ENCODE measurements around the gene MEIS1.

MEIS1 gene

GRCh38 chr2:66570471-66570870 is 135.5 kb downstream of the MEIS1 start:
- in situ Hi-C loops (cut with MboI; ENCODE audit: low pct_unique_long_range_greater_than_20kb, low sequenced_read_pairs, unreplicated experiment): no loop called here
- no peak for TF ChIP-seq CTCF (IDR thresholded peaks at IDR 0.05; ENCODE audit: extremely low read depth, insufficient read depth, missing control alignments)
- DNase-seq (ENCODE audit: low spot score): no peak

DNA sequence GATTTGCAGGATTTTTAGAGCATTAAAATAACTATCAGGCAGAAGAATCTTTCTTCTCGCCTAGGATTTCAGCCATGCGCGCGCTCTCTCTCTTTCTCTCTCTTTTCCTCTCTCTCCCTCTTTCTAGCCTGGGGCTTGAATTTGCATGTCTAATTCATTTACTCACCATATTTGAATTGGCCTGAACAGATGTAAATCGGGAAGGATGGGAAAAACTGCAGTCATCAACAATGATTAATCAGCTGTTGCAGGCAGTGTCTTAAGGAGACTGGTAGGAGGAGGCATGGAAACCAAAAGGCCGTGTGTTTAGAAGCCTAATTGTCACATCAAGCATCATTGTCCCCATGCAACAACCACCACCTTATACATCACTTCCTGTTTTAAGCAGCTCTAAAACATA is 137.0 kb downstream of the MEIS1 start:
- in situ Hi-C loops (cut with MboI; ENCODE audit: low pct_unique_long_range_greater_than_20kb, low sequenced_read_pairs, unreplicated experiment): no loop called here
- DNase-seq (ENCODE audit: low spot score): no peak
- no peak for TF ChIP-seq CTCF (IDR thresholded peaks at IDR 0.05; ENCODE audit: extremely low read depth, insufficient read depth, missing control alignments)

- TF ChIP-seq CTCF (IDR thresholded peaks at IDR 0.05; ENCODE audit: extremely low read depth, insufficient read depth, missing control alignments): no peak
- in situ Hi-C loops (cut with MboI; ENCODE audit: low pct_unique_long_range_greater_than_20kb, low sequenced_read_pairs, unreplicated experiment): no loop called here
- DNase-seq (ENCODE audit: low spot score): no peak
Measured at GRCh38 chr2:66572391-66572790, 137.5 kb downstream of the MEIS1 start.

DNA sequence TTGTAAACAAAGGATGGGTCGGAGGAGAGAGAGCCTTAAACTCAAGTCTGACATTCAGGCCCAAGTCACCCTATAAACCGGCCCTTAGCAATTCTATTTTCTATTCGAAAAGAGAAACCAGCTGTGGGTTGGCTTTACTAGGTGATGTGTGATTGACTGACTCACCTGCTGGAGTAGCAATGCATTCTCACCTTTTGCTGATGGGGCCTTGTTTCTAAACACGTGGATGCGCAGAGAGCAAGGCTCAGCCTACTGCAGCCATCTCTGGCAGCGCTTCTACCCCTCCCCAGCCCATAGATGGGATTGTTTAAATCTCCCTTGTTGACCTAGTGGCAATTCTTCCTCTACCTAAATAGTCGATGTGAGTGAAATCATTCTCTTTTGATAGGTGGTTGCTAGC is 138.5 kb downstream of the MEIS1 start:
- in situ Hi-C loops (cut with MboI; ENCODE audit: low pct_unique_long_range_greater_than_20kb, low sequenced_read_pairs, unreplicated experiment): no loop called here
- no peak for TF ChIP-seq CTCF (IDR thresholded peaks at IDR 0.05; ENCODE audit: extremely low read depth, insufficient read depth, missing control alignments)
- DNase-seq (ENCODE audit: low spot score): no peak

DNA sequence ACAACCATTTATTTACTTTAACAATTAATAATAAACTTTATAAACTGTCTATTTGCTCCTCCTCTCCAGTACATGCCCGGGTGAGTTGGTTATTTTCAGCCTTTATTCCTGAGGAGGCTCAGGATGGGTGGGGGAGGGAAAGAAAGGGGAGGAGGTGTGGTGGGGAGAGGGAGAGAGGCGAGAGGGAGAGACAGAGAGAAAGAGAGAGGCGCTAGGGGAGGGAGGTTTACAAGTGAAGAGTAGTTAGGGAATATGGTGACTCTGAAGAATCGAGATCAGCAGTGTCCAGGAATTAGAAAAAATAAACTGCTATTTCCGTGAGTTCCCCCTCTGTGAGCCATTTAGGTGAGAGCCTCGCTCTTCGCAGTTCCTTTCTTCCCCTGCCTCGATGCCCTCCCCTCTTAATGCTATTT is 138.9 kb downstream of the MEIS1 start:
- no peak for TF ChIP-seq CTCF (IDR thresholded peaks at IDR 0.05; ENCODE audit: extremely low read depth, insufficient read depth, missing control alignments)
- DNase-seq (ENCODE audit: low spot score): no peak
- in situ Hi-C loops (cut with MboI; ENCODE audit: low pct_unique_long_range_greater_than_20kb, low sequenced_read_pairs, unreplicated experiment): no loop called here

DNA sequence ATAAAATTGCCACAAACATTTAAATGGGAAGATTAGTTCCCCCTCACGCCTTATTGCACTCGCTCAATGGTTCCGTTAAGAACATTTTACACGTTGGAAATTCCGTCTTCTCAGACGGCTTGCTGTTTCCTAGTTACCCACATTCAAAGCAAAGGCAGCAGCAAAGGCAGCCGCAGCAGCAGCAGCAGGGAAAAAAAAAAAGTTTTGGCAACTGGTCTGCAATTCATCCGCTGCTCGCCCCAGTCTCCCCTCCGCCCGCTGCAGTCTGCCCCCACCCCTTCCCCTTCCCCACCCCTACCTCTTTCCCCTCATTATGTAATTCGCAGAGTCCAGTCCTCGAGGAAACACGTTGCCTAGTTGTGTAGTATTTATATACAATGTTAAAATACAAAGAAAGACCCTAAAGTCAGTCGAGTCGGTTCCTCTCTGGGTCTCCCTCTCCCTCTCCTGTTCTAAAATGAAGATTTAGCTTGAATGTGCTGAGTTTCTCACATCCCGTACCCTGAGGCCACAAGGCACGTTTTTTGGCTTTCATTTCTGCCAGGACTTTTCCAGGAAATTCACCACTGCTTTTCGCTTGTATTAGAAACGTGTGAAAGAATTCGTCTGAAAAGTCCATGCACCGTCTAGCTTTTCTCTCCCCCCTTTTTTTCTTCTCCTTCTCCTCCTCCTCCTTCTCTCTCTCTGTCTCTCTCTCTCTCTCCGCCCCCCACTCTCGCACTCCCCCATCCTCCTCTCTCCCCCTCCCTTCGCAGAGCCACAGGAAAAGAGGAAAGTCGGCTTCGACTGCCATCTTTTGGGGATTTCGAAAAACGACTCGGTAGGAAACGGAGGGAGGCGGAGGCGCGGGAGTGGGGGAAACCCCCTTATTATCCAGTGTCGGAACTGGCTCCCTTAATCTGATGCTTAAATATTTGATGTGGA is 140.0 kb downstream of the MEIS1 start:
- peak; percentile 39 for DNase-seq (ENCODE audit: low spot score)
- in situ Hi-C loops (cut with MboI; ENCODE audit: low pct_unique_long_range_greater_than_20kb, low sequenced_read_pairs, unreplicated experiment): loop anchor here (25.0 kb wide), 1 partner anchor 138 kb away; the partner anchor contains the start of gene MEIS1
- TF ChIP-seq CTCF (IDR thresholded peaks at IDR 0.05; ENCODE audit: extremely low read depth, insufficient read depth, missing control alignments): peak; percentile 19
